B cell (primary cell): Measurements from ENCODE around the gene SPX. TPM values are rescaled to one million over a fixed set of nuclear protein-coding genes. Genes with fewer than 3 reads are reported as not detected.

ENCODE experiments used
- ATAC-seq: fragments of 200-7000 bp; cut with Tn5 transposase; one replicate; pipeline ENCODE4 v1.10.0; 2021; ENCODE audit warnings: low read depth, mild to moderate bottlenecking, moderate number of reproducible peaks, moderate library complexity
- CTCF ChIA-PET: fragments of 350-600 bp; sonication (Branson Sonifier 250); formaldehyde crosslinking; loops from one replicate; lab custom pipeline; 2021; ENCODE audit warnings: antibody characterized with exemption, inconsistent platforms; lab: Charles Lee
- POLR2A ChIA-PET: fragments of 350-600 bp; sonication (Branson Sonifier 250); formaldehyde crosslinking; loops from one replicate; lab custom pipeline; 2021; ENCODE audit warnings: antibody characterized with exemption; lab: Charles Lee
- DNase-seq: peaks from one replicate; pipeline ENCODE4 v3.0.0; 2013
- H2AFZ ChIP-seq: 2 replicates; pipeline ENCODE4 v1.6.1; 2012; ENCODE audit warnings: mild to moderate bottlenecking, low read depth, low read length; ENCODE audit not compliant: insufficient read depth, poor library complexity, severe bottlenecking
- H3K27ac ChIP-seq, 2 donors: 1 replicate in 1 of 2; 2 replicates in 1 of 2; pipeline ENCODE4 v1.5.1; 2012 to 2013; ENCODE audit warnings: low read length in 2 of 2, mild to moderate bottlenecking in 2 of 2, moderate library complexity in 1 of 2
- H3K27me3 ChIP-seq, 4 experiments: fragments of 200-600 bp in 1 of 4; sonication (generic) in 1 of 4; replicated peaks in 1 of 4; 1 replicate in 2 of 4; 2 replicates in 2 of 4; pipeline versions ENCODE4 v1.6.1 to v1.7.0; 2013 to 2016; ENCODE audit warnings: low read length in 3 of 4, mild to moderate bottlenecking in 2 of 4, mixed read lengths in 1 of 4, moderate library complexity in 1 of 4; ENCODE audit not compliant: insufficient read depth in 4 of 4, control insufficient read depth in 3 of 4; ENCODE audit errors: control extremely low read depth in 1 of 4
- H3K36me3 ChIP-seq, 2 experiments: replicated peaks in 1 of 2; 1 replicate in 1 of 2; 2 replicates in 1 of 2; pipeline versions ENCODE4 v1.6.1 to v1.7.1; 2013; ENCODE audit warnings: low read length in 1 of 2; ENCODE audit not compliant: insufficient read depth in 2 of 2, control insufficient read depth in 1 of 2; ENCODE audit errors: control extremely low read depth in 1 of 2, extremely low read depth in 1 of 2
- H3K4me1 ChIP-seq, 2 donors: fragments of 200-600 bp in 1 of 2; sonication (generic) in 1 of 2; 1 replicate in 1 of 2; 2 replicates in 1 of 2; pipeline versions ENCODE4 v1.5.1 to v1.6.1; 2013 to 2017; ENCODE audit warnings: low read length in 2 of 2; ENCODE audit not compliant: control insufficient read depth in 2 of 2, insufficient read depth in 2 of 2
- H3K4me2 ChIP-seq: replicated peaks from 2 replicates; pipeline ENCODE3; 2012; ENCODE audit warnings: mild to moderate bottlenecking, low read depth, low read length; ENCODE audit not compliant: poor library complexity, severe bottlenecking
- H3K4me3 ChIP-seq, 5 experiments: fragments of 200-600 bp in 1 of 5; sonication (generic) in 1 of 5; 1 replicate in 3 of 5; 2 replicates in 2 of 5; pipeline versions ENCODE4 v1.5.1 to v1.7.0; 2011 to 2016; ENCODE audit warnings: low read length in 4 of 5, mild to moderate bottlenecking in 4 of 5, low read depth in 2 of 5, control low read depth in 1 of 5, moderate library complexity in 1 of 5; ENCODE audit not compliant: insufficient read depth in 1 of 5; ENCODE audit errors: control extremely low read depth in 1 of 5, extremely low read depth in 1 of 5
- H3K79me2 ChIP-seq: fragments of 200-600 bp; sonication (generic); one replicate; pipeline ENCODE4 v1.6.0; 2016; ENCODE audit warnings: low read length; ENCODE audit not compliant: control insufficient read depth, insufficient read depth
- H3K9ac ChIP-seq: fragments of 200-600 bp; sonication (generic); 2 replicates; pipeline ENCODE4 v1.6.1; 2017; ENCODE audit warnings: mild to moderate bottlenecking, low read length, moderate library complexity
- H3K9me3 ChIP-seq, 3 donors: one replicate each; pipeline versions ENCODE4 v1.6.1 to v1.7.1; 2013; ENCODE audit warnings: low read length in 2 of 3; ENCODE audit not compliant: control insufficient read depth in 2 of 3, insufficient read depth in 1 of 3; ENCODE audit errors: control extremely low read depth in 1 of 3
- H4K20me1 ChIP-seq: 2 replicates; pipeline ENCODE4 v1.6.0; 2012; ENCODE audit warnings: mild to moderate bottlenecking, low read length; ENCODE audit not compliant: insufficient read depth, control insufficient read depth, poor library complexity, severe bottlenecking
- H3K27ac Mint-ChIP-seq: one replicate; pipeline ENCODE4 v1.8.0; 2021; ENCODE audit warnings: mixed read lengths
- H3K27me3 Mint-ChIP-seq: one replicate; pipeline ENCODE4 v1.8.0; 2021; ENCODE audit warnings: mixed read lengths
- H3K4me1 Mint-ChIP-seq: one replicate; pipeline ENCODE4 v1.8.0; 2021; ENCODE audit warnings: mixed read lengths
- H3K4me3 Mint-ChIP-seq: one replicate; pipeline ENCODE4 v1.8.0; 2021; ENCODE audit warnings: mixed read lengths
- H3K9me3 Mint-ChIP-seq: one replicate; pipeline ENCODE4 v1.8.0; 2022; ENCODE audit warnings: mixed read lengths; ENCODE audit not compliant: insufficient read depth
- EZH2 ChIP-seq: IDR thresholded peaks from 2 replicates; pipeline ENCODE4 v1.6.1; 2012; ENCODE audit warnings: borderline replicate concordance, low read depth, mild to moderate bottlenecking, moderate library complexity, low read length; ENCODE audit not compliant: insufficient read depth, poor library complexity, severe bottlenecking
- WGBS: methylation state at CpG from one replicate; pipeline ENCODE4 v1.1.5; 2013; ENCODE audit warnings: missing lambda C conversion rate; ENCODE audit not compliant: insufficient coverage; 5-methylcytosine and 5-hydroxymethylcytosine counted together
- intact Hi-C: fragments of 100-400 bp; cut with micrococcal nuclease; formaldehyde crosslinking; loops from one replicate; pipeline ENCODE4 v1.10.0; 2022
- polyA plus RNA-seq: library from polyadenylated mRNA; depleted of rRNA; stranded (reverse); fragments of >200 nt; gene quantifications from 2 replicates; pipeline ENCODE4 v1.2.3, GENCODE V29; 2012
- total RNA-seq, 2 donors: library from RNA; stranded (reverse); fragments of 120-200 nt in 1 of 2; gene quantifications; 1 replicate in 1 of 2; 2 replicates in 1 of 2; pipeline versions ENCODE4 v1.2.3 to v1.2.4, GENCODE V29; 2013 to 2022
- TF ChIP-seq, protein P1 (sequence below): fragments of 200-600 bp; IDR thresholded peaks from one replicate; pipeline ENCODE4 v1.8.0; 2022; ENCODE audit warnings: antibody characterized with exemption, mild to moderate bottlenecking

The SPX gene
- total and polyA plus RNA-seq, 2 donors (not counting 1 experiment from before 2014, with no cell fraction given): 0.04 to 0.39 TPM

DNA sequence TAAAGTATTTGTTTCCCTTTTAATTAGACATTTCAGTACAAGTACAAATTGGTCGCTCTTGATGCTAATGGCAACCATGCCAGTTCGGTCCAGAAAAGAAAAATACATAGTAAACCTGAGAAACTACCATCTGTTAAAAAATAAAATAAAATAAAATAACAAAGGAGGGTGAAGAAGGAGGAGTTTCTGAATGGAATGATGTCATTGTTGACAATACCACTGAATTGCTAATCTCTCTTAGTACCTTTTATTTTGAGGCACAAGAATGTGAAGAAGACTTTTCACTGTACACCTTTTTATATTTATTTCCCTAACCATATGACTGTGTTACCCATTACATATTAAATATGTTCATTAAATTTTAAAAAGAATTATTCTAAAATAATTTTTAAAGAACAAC lies 19.5 kb downstream of the SPX start:
- ChIA-PET CTCF (no interaction called here), POLR2A (no interaction called here)
- no peaks in the 10 kb centered on the region for H4K20me1 ChIP-seq
- intact Hi-C loops: no loop called here
- no peaks in the 10 kb centered on the region for H3K9me3 ChIP-seq
- H3K4me3 ChIP-seq: no peak overlapping the region
- H3K27ac Mint-ChIP-seq: no peak overlapping the region
- ATAC-seq (no peak), DNase-seq (no peak)
- no peaks in the 10 kb centered on the region for H3K9me3 Mint-ChIP-seq
- H3K79me2 ChIP-seq: no peaks in the 10 kb centered on the region
- no peaks in the 10 kb centered on the region for H3K4me1 Mint-ChIP-seq
- peaks cover 21% of the 10 kb centered on the region for H3K27me3 Mint-ChIP-seq
- no peak overlapping the region for H3K4me2 ChIP-seq
- H3K4me3 Mint-ChIP-seq: no peak overlapping the region
- H3K36me3 ChIP-seq: no peaks in the 10 kb centered on the region
- no peak overlapping the region for H3K9ac ChIP-seq
- H2AFZ ChIP-seq: no peak overlapping the region
- no peak overlapping the region for H3K27ac ChIP-seq
- H3K27me3 ChIP-seq: peaks cover 0 to 4% (median 0%) of the 10 kb centered on the region in 4 experiments
- H3K4me1 ChIP-seq: no peaks in the 10 kb centered on the region
- no CpG with 5 or more reads among the region's 2 CpGs for whole genome bisulfite sequencing
- TF ChIP-seq EZH2: no peak
- TF ChIP-seq, protein P1, sequence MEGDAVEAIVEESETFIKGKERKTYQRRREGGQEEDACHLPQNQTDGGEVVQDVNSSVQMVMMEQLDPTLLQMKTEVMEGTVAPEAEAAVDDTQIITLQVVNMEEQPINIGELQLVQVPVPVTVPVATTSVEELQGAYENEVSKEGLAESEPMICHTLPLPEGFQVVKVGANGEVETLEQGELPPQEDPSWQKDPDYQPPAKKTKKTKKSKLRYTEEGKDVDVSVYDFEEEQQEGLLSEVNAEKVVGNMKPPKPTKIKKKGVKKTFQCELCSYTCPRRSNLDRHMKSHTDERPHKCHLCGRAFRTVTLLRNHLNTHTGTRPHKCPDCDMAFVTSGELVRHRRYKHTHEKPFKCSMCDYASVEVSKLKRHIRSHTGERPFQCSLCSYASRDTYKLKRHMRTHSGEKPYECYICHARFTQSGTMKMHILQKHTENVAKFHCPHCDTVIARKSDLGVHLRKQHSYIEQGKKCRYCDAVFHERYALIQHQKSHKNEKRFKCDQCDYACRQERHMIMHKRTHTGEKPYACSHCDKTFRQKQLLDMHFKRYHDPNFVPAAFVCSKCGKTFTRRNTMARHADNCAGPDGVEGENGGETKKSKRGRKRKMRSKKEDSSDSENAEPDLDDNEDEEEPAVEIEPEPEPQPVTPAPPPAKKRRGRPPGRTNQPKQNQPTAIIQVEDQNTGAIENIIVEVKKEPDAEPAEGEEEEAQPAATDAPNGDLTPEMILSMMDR: no peak

DNA sequence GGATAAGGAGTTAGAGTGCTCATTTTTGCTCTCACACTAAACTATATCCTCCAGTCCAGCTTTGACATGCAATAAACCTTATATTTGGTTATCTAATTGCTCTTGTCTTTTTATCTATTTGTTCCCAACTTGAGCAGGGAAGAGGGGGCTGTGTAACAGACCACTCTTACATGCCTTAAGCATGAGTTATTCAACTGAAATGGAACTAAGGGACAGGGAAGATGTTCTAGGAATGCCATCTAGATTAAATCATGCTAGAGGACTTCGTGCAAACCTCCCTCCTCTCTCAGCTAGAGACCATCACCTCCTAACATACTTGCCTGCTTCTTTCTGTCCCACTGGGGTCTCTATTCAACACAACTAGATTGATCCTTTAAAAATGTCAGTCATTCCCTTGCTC lies 20.6 kb downstream of the SPX start:
- no peaks in the 10 kb centered on the region for H3K36me3 ChIP-seq
- H3K9me3 Mint-ChIP-seq: no peaks in the 10 kb centered on the region
- ChIA-PET CTCF (no interaction called here), POLR2A (no interaction called here)
- DNase-seq: no peak
- peaks cover 18% of the 10 kb centered on the region for H3K27me3 Mint-ChIP-seq
- no peaks in the 10 kb centered on the region for H3K4me1 Mint-ChIP-seq
- no CpG with 5 or more reads among the region's 1 CpG for WGBS
- intact Hi-C loops: no loop called here
- no peaks in the 10 kb centered on the region for H3K9me3 ChIP-seq
- H3K4me2 ChIP-seq: no peak overlapping the region
- H4K20me1 ChIP-seq: no peaks in the 10 kb centered on the region
- no peak for TF ChIP-seq EZH2
- TF ChIP-seq, protein P1: no peak
- ATAC-seq: no peak
- H3K4me3 Mint-ChIP-seq: no peak overlapping the region
- no peak overlapping the region for H3K27ac Mint-ChIP-seq
- no peaks in the 10 kb centered on the region for H3K4me1 ChIP-seq
- H3K9ac ChIP-seq: no peak overlapping the region
- H2AFZ ChIP-seq: no peak overlapping the region
- peaks cover 0 to 4% (median 0%) of the 10 kb centered on the region in 4 experiments for H3K27me3 ChIP-seq
- no peaks in the 10 kb centered on the region for H3K79me2 ChIP-seq
- H3K4me3 ChIP-seq: no peak overlapping the region
- no peak overlapping the region for H3K27ac ChIP-seq
